ENCODE data around the gene FAM3A. TPM values are rescaled to one million over a fixed set of nuclear protein-coding genes. Genes with fewer than 3 reads are reported as not detected.

The FAM3A gene
- total and polyA plus RNA-seq, 8 donors: 27.1 to 45.3 (median 34.8) TPM

GRCh38 chrX:154549766-154550165 lies 33.7 kb upstream of the FAM3A start:
- intact Hi-C loops (cut with DNase I): no loop called here
- TF ChIP-seq, protein P1, sequence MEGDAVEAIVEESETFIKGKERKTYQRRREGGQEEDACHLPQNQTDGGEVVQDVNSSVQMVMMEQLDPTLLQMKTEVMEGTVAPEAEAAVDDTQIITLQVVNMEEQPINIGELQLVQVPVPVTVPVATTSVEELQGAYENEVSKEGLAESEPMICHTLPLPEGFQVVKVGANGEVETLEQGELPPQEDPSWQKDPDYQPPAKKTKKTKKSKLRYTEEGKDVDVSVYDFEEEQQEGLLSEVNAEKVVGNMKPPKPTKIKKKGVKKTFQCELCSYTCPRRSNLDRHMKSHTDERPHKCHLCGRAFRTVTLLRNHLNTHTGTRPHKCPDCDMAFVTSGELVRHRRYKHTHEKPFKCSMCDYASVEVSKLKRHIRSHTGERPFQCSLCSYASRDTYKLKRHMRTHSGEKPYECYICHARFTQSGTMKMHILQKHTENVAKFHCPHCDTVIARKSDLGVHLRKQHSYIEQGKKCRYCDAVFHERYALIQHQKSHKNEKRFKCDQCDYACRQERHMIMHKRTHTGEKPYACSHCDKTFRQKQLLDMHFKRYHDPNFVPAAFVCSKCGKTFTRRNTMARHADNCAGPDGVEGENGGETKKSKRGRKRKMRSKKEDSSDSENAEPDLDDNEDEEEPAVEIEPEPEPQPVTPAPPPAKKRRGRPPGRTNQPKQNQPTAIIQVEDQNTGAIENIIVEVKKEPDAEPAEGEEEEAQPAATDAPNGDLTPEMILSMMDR (IDR thresholded peaks at IDR 0.05): no peak
- H3K4me1 ChIP-seq: peaks cover 0 to 41% of the 10 kb centered on the region in 2 donors

GRCh38 chrX:154548028-154548316 lies 31.9 kb upstream of the FAM3A start:
- intact Hi-C loops (cut with DNase I): no loop called here
- Histone ChIP-seq H3K36me3 (peaks cover 0 to 2% of the 10 kb centered on the region in 2 donors), H3K9me3 (no peaks in the 10 kb centered on the region), H3K4me3 (peak overlapping the region; percentile 50 to 63), H3K4me1 (peaks cover 0 to 57% of the 10 kb centered on the region in 2 donors), H3K27me3 (no peaks in the 10 kb centered on the region), H3K27ac (peak overlapping the region; percentile 67 to 93)
- no peak for DNase-seq
- no peak for ATAC-seq
- TF ChIP-seq, protein P1 (IDR thresholded peaks at IDR 0.05): no peak

More at GRCh38 chrX:154549766-154550165, 33.7 kb upstream of the FAM3A start:
- DNase-seq: no peak
- Histone ChIP-seq H3K36me3 (peaks cover 0 to 19% of the 10 kb centered on the region in 2 donors), H3K4me3 (no peak overlapping the region), H3K27me3 (no peaks in the 10 kb centered on the region), H3K27ac (no peak overlapping the region), H3K9me3 (no peaks in the 10 kb centered on the region)
- ATAC-seq: no peak

GRCh38 chrX:154547245-154548027 lies 31.4 kb upstream of the FAM3A start, which contains the start of gene IKBKG:
IKBKG (plus strand) TSS chrX:154547620; CDS start chrX:154552003, 4,383 bp downstream.
- H3K4me3 ChIP-seq: peak within 1 kb of the TSS; percentile 50 to 63
- peak within 1 kb of the TSS; percentile 67 to 93 for H3K27ac ChIP-seq
- H3K4me1 ChIP-seq: peaks cover 0 to 57% of the 10 kb centered on the region in 2 donors
- intact Hi-C loops (cut with DNase I): no loop called here
- no peaks in the 10 kb centered on the region for H3K9me3 ChIP-seq
- no peaks in the 10 kb centered on the region for H3K27me3 ChIP-seq
- no peaks in the 10 kb centered on the region for H3K36me3 ChIP-seq
- DNase-seq: peak; percentile 87 to 94 (median 92)
- ATAC-seq: peak; percentile 92
- TF ChIP-seq, protein P1 (IDR thresholded peaks at IDR 0.05): no peak

- ATAC-seq (peak; percentile 77), DNase-seq (peak in 2 of 4 donors; percentile 54 to 76)
- TF ChIP-seq, protein P1 (IDR thresholded peaks at IDR 0.05): no peak
- H3K4me1 ChIP-seq: peaks cover 0 to 54% of the 10 kb centered on the region in 2 donors
- H3K9me3 ChIP-seq: no peaks in the 10 kb centered on the region
- no peaks in the 10 kb centered on the region for H3K36me3 ChIP-seq
- H3K27me3 ChIP-seq: no peaks in the 10 kb centered on the region
- intact Hi-C loops (cut with DNase I): no loop called here
- peak within 1 kb of the TSS; percentile 50 to 63 for H3K4me3 ChIP-seq
- H3K27ac ChIP-seq: peak within 1 kb of the TSS; percentile 67 to 93
Observed at GRCh38 chrX:154546354-154547244, 30.6 kb upstream of the FAM3A start, which contains the start of gene G6PD. G6PD (minus strand) TSS chrX:154546846; CDS start chrX:154546155, 691 bp downstream.
